Measurements from ENCODE around the gene ABCA1.
"Not testable (repeated sequence)": the region's sequence is repeated elsewhere in the genome, so short reads cannot be mapped to it uniquely, and the experiment has no call there.

The ABCA1 gene

DNA sequence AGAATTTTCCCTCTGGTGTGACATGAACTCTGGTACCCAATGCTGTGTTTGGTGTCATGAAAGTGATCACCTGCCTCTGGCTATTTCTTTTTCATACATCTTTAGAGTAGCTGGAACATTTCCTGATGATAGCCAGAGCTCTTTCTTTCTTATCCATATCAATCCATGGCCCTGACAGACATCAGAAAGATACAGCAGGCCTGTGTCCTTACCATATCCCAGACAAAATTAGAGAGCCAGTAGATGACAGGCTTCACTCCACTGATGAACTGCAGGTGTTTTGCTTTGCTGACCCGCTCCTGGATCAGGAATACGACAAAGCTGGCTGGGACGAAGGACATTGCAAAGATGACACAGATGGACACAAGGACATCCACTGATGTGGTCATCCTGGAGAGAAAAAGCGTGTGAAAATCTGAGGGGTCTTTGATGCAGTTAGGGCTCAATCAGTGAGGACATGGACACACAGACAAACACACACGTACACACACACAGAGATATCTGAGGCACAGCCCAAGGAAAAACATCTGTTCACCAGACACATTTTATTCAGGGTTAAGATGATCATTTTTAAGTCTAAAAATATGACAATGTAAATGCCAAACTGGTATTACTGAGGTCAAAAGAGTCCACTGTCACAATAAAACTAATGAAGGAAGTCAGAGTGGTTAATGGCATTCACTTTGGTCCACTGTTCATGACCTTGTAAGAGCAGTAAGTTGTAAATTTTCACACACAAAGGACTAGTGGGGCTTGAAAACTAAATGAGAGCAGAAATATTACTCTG, 129.6 kb downstream of the ABCA1 start:
- no peak for DNase-seq (ENCODE audit: low read depth)

DNA sequence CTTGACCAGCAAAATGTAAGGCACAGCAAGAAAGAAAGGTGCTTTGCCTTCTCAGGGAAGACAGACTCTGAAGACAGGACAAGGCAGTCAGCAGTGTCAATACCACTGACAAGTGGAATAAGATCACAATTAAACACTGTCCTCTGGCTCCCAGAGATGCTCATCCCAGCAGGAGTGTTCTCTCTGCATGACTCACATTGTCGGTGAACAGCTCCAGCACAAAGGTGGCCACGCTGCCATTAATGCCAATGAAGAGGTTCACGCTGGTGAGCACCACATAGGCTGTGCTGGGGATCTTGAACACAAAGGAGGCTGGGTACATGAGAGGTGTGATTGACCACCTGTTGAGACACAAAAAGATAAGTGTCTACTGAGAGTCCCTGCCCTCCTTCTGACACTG, 132.1 kb downstream of the ABCA1 start:
- DNase-seq (ENCODE audit: low read depth), result no peak

DNA sequence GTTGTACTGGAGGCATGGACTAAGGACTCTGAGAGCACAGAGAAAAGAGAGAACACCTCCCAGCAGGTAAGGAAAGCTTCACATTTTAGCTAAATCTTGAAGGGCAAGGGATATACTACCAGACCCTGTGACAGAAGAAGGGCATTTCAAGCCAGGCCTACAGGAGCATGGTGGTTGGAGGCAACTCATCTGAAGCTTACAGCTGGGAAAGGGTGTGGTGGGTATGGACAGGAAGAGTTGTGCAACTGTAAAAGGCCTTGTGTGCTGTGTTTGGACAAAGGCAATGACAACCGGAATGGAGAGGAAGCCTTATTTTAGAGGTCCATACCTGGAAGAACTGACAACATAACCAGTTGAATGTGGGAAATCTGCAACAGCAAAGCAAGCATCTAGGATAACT, 132.9 kb downstream of the ABCA1 start:
- DNase-seq (ENCODE audit: low read depth), result no peak

DNA sequence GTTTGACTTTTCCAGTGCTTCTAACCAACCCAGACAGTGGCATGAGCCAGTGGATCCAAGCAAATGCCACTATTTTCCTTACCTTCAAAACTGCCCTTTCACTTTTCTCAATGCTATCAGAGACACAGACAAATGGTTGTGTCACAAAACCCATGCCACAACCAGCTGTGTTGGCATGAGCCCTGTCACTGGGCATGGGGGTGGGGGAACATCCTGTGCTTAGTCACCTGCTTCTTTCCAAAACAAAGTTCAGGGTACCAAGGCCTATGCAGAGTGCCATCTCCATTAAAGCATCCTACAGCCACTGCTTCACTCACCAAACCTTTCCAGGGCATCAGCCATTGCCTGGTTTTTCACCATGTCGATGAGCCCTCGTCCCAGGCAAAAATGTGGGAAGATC, 133.9 kb downstream of the ABCA1 start:
- DNase-seq (ENCODE audit: low read depth), result no peak

DNA sequence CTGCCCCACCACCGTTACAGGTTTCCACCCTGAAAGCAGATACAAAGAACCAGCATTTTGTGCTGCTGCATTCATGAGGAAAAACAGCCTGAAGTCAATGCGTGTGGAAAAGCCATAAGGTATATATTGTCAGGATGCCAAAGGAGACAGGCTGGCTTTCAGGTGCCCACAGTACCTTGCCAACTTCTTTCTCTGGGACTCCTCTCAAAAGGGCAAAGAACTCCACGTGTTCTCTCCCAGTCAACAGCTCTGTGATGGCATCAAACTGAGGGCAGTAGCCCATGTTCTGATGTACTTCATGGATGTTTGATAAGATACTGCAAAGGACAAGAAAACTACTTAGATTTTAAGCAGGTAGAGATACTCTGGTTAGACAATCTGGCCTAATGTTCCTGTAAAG, 139.7 kb downstream of the ABCA1 start:
- no peak for DNase-seq (ENCODE audit: low read depth)

DNA sequence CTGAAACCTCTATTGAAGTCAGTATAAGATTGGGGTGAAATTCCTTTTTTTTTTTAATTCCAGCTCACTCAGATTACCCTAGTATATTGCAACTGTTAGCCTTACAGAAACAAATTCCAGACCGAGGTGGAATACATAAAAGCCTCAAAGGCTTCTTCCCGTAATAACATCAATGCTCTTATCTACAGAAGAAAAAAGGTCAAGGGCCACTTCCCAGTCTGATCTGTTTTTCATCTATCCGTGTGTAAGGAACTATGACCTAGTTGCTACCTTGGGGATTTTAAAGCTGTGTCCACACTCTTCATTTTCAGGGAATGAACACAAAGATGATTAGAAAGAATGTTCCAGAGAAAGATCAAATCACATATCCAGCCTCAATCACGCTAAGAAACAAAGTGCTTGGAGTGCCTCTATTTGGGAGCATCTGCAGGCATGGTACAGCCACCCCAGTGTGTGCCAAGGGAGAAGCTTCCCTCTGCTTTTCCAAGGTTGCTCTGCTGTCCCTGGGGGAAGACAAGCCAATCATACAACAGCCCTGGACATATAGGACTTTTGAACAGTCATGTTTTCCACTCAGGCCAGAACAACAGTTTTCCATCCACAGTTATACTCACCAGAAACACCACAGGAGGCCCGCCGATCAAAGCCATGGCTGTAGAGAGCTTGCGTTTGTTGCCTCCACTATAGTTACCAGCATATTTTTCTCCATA, 140.5 kb downstream of the ABCA1 start:
- DNase-seq (ENCODE audit: low read depth), result no peak

DNA sequence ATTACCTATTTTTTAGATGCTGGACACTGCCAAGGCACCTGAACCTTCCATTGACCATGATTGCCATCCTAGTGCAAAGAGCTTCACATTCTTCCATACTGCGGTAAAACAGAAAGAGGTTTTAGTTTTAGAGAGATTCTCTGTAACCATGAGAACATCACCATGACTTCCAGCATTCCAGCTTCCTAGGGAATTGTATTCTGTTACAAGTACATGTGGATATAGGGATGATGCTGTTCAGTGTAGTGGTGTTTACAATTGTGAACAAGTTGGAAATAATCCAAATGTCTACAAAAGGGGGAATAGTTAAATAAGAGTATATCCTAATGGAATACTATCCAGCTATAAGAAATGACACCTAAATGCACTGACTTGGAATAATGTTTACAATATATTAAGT, 141.7 kb downstream of the ABCA1 start:
- DNase-seq (ENCODE audit: low read depth), result no peak

DNA sequence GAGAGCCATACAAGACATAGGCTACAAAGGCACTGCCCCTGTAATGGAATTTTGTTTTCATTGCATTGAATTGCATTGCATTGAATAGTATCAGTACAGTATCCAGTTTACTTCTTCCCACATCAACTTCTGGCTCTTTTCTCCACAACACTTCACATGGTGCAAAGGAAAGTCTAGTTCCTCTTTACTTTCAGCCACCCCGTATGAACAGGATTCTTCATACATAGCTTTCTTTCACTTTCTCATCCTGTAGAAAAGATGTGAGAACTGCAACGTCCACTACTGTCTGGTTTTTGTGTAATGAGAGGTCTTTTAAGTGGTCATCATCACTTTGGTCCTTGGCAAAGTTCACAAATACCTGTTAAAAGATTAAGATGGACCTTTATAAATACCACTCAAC, 143.9 kb downstream of the ABCA1 start:
- DNase-seq (ENCODE audit: low read depth), result no peak

DNA sequence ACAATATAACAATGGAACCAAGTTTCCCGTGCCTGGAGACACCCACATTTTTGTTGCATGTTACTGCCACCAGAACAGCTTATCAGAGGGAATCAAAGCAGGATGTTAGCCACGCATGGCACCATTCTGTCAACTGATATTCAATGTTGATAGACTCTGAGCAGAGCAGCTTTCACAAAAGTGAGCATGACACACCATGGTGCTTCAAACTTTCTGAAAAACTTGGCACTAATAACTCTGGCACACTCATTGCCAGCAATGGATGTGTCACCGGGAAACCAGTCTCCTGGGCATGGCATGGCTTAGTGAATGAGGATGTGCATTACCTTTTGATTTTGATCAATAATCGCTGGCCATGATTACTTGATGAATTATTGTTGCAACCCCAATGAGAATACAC, 144.4 kb downstream of the ABCA1 start:
- no peak for DNase-seq (ENCODE audit: low read depth)

DNA sequence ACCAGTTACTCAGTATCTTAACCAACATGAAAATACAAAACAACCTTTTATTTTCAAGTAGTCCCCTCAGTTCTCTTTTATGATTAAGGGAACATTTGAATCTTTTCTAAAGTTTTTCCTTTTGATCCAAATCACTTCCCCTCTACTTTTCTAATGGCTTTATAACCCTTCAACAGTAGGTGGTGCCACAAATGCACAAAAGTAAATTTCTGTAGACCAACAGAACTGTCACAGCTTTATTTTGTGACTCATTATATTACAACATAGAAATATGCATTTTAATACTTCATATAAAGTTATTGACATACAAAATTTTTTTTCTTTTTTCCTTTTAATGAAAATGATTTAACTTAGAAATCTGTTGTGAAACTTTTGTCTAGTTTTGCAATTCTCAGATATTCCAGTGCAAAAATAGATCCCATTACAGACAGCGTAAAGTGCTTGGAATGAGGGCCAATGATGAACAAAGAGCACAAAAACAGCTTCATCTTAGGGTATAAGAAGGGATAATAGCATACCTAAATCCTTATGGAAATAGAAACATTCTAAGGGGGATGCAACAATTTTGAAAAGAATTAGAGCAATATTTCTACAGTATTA, 147.1 kb downstream of the ABCA1 start:
- peak; percentile 76 for DNase-seq (ENCODE audit: low read depth)

DNA sequence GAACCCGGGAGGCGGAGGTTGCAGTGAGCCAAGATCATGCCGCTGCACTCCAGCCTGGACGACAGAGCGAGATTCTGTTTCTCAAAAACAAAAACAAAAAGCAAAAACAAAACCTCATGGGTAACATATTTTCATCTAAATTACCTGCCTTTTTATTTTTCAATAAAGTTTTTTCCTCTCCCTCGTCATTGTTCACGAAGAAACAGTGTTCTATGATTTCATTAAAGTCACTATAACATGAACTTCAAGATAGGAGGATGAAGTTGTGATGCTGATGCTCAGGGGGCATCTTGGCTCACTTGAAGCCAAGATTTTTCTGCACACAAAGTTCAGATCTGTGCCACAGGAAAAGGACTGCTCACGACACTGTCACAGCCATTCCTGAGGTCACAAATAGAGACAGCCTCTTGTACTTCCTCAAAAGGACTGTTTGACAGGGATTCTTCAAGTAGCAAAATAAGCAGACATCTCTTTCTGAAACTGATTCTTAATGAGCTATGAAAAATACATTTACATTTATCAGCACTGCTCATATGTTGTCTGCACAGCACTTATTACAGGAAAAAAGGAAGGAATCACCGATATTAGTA, 147.9 kb downstream of the ABCA1 start:
- no peak for DNase-seq (ENCODE audit: low read depth)

DNA sequence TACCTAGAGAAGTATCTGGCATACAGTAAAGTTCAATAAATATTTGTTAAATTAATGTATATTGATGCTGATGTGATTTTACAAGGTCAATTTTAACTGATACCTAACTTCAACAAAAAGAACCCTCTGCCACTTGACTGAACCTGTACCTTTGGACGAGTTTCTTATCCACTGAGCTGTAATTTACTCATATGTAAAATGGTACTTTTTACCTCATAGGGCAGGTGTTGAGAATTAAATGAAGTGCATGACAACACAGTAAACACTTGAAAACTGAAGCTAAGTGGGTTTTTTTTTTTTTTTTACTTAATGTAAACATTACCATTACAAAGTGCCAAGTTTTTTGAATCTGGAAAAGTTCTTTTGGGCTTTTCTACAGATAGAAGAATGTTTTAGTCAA, 148.6 kb downstream of the ABCA1 start:
- no peak for DNase-seq (ENCODE audit: low read depth)

DNA sequence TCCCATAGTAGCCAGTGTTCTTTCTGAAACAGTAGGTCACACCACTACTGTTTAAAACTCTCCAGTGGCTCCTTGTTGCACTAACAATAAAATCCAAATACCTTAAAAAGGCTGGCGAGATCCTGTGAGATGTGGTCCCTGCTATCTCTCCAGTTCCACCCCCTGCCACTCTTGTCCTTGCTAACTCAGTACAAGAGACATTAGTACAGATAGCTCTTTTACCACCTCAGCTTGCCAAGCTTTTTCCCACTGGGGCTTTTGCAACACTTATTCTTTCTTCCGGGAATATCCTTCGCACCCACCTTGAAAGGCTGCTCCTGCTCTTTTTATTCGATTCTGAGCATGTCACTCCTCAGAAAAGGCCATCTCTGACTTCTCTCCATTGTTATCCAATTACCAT, 149.2 kb downstream of the ABCA1 start:
- DNase-seq (ENCODE audit: low read depth), result no peak

DNA sequence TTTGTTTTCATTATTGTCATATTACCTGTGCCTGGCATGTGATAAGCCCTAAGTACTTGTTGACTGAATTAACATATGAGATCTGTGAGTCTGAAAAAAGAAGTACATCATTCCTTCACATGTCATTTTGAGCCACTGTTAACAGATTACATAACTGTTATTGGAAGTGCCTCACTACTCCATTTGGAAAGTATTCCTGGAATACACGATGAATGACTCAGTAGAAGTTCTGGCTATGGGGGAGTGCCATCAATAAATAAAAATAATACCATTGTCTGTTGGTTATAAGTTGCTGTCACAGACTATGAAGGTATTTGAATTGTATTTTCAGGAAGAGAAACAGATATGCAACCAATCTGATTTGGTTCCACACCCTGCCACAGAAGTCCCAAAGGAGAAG, 151.2 kb downstream of the ABCA1 start:
- peak; percentile 24 for DNase-seq (ENCODE audit: low read depth)

DNA sequence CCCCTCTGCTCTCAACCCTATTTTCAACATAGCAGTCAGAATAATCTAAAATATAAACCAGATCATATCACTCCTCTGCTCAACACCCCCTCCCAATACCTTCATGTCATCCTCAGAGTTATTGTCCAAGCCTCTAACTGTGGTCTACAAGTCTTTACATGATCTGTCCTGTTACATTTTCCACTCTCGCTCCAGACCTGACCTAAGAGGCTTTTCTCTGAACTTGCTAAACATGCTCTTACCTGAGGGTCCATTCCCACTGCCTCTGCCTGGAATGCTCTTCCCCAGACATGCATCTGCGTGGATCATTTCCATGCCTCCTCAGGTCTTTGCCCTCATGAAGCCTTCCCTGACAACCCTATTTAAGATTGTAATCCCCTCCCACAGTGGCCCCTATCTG, 152.0 kb downstream of the ABCA1 start:
- no peak for DNase-seq (ENCODE audit: low read depth)

DNA sequence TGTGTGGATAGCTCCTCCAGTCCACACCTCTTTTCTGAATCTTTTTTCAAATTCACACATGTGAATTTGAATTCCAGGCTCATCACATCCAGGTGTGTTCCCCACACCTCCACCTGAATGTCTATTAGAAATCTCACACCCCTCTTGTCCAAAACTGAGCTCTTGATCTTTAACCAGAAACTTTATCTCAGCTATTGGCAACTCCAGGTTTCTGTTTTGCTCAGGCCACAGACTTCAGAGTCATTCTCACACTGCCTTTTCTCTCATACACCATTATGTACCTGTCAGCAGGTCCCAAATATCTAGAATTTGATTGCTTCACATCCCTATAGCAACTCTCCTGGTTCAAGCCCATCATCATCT, 152.4 kb downstream of the ABCA1 start:
- DNase-seq (ENCODE audit: low read depth), result no peak

DNA sequence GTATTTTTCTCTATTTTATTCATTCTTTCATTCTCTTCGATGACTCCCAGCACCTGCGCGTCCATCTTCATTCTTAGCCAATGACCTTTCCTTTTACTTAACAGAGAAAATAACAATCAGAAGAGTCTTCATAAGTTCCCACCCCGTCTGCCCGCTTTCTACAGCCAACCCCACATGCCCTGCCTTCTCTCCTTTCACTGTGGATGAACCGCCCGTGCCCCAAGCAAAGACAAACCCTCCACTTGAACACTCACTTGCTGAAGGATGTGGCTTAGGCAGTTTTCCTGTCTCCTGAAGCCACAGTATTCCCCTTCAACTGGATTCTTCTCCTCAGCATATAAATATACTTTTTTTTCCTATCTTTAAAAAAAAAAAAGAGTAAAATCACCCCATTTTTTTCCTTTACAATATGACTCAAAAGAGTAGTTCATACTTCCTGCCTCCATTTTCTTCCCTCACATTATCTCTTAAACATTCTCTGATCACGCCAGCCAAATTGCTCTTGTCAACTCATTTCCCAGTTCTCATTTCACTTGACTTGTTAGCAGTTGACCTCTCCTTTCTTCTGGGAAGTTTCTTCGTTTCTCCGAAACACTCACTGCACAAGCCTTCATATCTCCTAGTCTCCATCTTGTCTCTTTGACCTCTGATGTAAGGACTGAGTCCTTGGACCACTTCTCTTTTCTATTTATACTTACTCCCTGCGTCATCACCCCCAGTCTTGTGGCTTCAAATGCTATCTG, 153.0 kb downstream of the ABCA1 start:
- no peak for DNase-seq (ENCODE audit: low read depth)

DNA sequence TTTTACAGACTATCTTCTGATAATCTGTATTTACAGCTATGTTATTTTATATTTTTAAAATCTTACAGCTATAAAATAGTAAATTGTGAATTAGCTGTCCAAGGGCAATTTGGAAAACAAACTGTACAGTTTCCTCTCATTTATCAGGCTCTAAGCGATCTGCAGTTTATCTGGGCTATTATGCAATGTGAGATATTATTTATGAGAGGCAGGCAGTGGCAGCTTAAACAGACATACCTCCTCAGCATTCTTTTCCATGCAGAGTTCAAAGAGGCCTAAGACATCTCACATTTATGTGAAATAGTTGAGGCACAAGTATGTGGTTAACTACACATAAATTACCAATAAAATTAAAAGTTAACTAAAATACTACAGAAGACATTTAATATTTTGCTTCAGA, 153.8 kb downstream of the ABCA1 start:
- no peak for DNase-seq (ENCODE audit: low read depth)

DNA sequence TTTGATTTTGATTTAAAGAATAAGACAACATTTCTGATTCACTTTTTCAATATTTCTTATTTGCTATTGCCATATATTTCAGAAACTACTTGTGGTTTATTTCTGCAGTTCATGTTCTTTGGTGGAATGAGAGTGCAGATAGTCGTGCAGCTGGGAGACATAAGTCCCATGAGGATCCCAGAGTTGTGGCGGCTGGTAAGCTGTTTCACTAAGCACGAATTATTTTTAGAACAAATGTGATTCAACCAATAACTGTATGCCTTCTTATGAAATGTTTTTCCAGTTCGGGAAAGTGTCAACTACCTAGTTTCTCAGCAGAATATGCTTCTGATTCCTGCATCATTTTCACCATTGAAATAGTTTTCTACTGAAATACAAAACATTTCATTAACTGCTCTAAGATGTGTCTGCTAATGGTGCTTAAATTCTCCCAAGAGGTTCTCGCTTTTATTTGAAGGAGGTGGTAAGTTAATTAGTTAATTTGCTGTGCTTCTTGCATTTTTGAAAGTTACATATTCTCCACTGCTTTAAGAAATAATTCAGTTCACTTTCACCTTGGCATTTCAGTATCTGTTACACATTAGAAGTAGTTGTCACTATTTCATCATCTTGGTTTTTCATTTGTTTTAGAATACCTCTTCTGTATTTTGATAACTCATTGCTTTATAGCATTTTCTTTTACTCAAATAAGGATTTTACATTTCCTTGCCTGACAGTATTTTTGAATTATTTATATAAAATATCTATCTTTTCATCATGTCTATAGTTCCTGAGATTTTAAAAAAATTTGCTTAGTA, 155.0 kb downstream of the ABCA1 start:
- DNase-seq (ENCODE audit: low read depth), result no peak

DNA sequence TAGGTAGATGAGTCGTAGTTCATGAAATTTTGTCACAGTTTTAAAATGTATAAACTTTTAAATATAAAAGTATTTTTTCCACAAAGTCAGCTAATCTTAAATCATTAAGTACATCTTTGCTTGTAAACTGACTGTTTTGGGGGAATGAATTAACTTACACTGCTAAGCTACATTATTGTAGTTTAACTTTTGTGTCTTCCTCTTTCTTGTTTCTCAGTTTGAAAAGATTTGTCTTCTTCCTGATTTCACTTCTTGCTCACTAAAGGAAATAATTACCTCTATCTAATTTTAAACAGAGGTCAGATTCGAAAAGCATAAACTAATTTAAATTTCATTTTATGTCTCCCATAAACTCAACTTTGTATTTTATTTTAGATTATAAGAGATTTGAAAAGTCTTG, 158.3 kb downstream of the ABCA1 start:
- DNase-seq (ENCODE audit: low read depth), result no peak

DNA sequence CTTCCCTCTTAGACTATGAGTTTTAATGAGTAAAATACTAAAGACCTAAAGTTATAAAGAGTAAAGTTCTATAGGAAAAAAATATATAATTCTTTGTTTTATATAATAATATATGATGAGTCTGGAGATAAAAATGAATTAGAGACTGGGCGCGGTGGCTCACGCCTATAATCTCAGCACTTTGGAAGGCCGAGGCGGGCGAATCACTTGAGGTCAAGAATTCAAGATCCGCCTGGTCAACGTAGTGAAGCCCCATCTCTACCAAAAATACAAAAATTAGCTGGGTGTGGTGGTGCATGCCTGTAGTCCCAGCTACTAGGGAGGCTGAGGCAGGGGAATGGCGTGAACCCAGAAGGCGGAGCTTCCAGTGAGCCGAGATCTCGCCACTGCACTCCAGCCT, 158.9 kb downstream of the ABCA1 start:
- not testable (repeated sequence) for DNase-seq (ENCODE audit: low read depth)

DNA sequence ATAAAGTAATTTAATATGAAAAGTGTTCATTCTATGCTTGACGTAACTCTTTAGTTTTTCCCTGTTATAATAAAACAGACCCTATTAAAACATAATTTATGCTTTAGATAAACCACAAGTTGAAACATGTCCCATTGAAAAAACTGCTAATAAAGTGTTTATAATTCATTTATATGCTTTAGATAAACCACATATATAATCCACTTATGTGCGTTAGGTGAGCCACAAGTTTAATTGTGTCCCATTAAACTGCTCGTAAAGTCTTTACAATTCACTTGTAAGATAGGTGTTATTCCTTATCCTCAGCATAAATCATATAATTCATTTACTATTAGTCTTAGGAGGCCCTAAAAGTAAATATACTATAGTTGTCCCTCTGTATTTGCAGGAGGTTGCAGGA, 160.4 kb downstream of the ABCA1 start:
- no peak for DNase-seq (ENCODE audit: low read depth)

All from ELR (cell line).